SKM-1 (cell line): ENCODE results near the gene TGM4.

ENCODE experiments used
- DNase-seq: peaks from one replicate; lab custom pipeline; 2025; ENCODE audit not compliant: unreplicated experiment; lab: John Stamatoyannopoulos, UW

TGM4 gene

DNA sequence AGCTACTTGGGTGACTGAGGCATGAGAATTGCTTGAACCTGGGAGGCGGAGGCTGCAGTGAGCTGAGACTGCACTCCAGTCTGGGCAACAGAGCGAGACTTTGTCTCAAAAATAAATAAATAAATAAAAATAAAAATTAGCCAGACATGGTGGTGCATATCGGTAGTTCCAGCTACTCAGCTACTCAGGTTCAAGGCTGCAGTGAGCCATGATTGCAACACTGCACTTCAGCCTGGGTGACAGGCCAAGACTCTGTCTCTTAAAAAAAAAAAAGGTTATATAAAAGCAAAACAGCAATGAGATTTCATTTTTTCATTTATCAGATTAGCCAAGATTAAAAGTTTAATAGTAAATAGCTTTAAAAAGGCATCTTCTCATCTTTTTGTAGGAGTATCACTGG lies 2.9 kb downstream of the TGM4 start:
- no peak for DNase-seq

DNA sequence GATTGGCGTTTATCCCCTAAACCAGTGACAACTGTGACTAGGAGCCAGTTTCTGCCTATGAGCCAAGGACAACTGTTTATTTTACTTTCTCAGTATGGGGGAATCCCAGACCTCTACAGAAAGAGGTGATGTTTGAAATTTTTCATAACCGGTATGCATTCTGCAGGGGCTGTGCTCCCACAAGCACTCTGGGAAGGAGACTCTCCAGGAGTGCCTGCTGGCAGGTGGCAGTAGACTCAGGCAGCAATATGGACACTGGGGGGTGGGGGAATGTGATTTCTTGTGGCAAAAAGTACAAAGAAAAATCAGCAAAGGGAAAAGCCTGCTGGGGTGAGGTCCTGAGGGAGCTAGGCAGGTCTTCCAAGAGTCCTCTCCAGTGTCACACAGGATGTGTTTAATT lies 5.9 kb downstream of the TGM4 start:
- DNase-seq, result no peak

DNA sequence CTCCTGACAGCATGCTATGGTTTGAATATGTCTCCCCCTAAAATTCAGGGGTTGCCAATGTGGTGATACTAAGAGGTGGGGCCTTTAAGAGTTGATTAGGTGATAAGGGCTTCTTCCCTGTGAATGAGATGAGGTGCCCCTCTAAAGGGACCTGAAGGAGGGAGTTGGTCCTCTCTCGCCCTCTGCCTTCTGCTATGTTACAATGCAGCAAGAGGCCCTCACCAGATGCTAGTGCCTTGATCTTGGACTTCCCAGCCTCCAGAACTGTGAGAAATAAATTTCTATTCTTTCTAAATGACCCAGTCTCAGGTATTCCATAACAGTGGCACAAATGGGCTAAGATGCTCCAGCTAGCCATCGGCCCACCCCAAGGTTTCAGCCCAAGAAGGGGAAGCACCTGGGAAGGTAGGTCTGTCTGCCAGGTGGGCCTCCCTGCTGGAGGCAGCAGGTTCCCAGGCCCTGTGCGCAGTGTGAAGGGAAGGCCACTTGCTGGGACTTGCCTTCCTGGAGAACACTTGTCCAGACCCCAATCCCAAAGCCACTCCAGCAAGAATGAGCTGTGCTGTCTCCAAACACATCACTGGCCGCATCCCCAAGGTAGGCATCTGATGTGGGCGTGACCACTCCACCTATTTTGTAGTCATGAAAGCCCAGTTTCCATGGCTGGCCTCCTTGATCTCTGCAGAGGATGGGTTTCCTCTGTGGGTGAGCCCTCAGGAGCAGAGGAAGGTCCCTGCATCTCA lies 9.0 kb downstream of the TGM4 start:
- no peak for DNase-seq

DNA sequence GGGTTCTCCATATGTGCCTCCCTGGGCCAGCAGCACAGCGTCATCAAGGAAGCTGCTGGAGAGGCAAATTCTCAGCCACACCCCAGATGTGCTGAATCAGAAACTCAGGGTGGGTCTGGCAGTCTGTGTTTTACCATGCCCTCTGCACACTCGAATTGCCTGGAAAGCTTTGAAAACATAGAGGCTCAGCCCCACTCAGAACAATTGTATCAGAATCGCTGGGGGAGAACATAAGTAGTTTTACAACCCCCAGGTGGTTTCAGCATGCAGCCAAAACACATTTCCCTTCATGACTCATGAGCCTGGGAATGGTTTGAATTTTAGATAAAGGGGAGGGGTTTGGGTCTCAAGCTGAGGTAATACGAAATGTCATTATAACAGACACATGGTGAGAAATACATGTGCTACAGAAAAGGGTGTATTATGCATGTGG lies 9.6 kb downstream of the TGM4 start:
- no peak for DNase-seq

DNA sequence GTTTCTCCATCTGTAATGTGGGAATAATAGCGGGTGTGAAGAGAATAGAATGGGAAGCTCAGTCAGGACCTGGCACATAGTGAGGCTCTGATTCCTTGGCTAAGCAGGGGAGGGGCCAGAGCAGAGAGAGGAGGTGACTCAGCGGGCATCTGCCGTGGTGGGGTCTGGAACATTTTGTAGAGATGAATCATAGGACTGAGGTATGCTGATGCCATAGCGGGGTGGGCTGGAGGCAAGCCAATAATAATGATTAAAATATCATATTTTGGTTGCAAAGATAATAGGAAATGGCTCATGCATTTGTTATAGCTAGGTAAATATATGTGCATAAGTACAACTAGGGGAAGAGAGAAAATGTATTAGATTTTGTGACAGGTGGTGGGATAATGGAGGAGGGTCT lies 11.2 kb downstream of the TGM4 start:
- DNase-seq, result no peak

DNA sequence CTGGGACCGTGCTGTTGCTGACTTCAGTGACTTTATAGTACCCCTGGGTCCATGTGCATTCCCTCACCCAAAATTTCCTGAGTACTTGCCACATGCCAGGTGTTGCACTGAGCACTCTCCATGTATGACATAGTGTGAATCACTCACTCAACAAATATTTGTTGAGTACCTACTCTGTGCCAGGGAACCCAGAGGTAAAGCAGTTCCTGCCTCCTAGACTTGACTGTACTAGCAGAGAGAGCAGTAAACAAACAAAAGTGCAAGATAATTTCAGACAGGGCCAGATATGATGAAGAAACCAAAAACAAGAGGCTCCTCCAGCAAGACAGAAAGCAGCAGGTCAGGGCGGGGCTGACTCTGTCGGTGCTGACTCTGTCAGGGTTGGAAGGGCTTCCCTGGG lies 12.2 kb downstream of the TGM4 start:
- DNase-seq, result no peak

DNA sequence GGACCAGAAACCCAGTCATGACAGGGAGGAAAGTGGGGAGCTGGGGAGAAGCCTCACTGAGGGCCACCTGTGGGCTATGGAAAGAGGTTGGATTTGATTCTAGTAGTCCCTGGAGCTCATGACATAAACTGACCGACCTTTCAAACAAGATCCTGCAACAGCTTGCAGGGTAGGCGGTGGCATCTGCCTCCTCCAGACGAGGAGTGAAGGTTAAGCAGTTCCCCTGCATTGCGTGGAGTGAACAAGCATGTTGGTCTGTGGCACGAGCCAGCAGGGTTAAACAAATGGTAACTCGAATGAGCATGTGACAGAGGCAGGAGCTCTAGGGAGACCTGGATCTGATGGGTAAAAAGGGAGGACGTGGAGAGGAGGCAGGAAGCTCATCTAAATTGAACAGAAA lies 12.7 kb downstream of the TGM4 start:
- DNase-seq, result no peak

DNA sequence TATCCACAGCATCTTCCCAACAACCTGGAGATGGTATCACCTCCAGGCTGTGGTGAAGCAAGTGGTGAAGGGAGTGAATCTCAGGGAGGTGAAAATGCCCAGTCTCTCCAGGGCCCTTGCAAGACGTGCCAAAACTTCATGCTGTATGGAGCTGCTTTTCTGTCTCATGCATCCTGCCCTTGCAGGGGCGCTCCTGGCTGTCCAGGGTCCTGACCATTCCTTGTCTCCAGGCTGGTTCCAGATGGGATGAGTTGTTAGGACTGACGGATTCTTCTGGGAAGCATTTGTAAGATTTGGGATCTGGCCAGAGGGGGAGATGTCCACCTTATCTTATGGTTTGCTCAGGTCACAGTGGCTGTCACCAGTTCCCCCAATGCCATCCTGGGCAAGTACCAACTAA lies 15.8 kb downstream of the TGM4 start:
- DNase-seq, result no peak

DNA sequence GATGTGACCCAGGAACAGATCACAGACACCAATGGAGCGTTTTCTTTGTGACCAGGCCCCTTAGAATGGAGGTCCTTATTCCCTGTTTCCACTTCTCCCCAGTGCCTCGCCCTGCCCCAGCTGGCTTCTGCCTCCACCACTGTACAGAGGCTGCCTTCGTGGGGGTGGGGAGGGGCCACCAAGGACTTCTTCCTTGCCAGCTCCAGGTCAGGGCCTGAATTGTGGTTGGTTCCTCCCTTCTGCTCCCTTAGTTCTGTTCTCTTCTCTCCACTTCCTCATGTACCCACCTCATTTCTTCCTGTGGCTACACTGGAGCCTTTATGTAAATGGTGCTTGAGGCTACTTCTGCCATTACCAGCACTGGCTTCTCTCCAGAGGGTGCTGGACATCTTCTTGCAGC lies 16.4 kb downstream of the TGM4 start:
- peak; percentile 68 for DNase-seq

DNA sequence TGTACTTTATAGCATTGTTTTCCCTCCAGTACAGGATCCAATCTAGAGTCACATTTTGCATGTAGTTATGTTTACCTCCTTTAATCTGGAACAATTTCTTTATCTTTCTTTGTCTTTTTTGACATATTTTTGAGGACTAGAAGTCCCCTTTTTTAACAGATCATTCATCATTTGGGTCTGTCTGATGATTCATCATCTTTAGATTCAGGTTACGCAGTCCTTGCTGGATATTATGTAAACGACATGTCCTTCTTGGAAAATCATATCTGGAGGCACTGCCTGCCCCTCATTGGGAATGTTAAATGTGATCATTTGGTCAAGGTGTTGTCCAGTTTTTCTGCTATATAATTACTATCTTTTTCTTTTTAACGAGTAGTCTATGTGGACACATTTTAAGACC lies 18.3 kb downstream of the TGM4 start:
- no peak for DNase-seq

DNA sequence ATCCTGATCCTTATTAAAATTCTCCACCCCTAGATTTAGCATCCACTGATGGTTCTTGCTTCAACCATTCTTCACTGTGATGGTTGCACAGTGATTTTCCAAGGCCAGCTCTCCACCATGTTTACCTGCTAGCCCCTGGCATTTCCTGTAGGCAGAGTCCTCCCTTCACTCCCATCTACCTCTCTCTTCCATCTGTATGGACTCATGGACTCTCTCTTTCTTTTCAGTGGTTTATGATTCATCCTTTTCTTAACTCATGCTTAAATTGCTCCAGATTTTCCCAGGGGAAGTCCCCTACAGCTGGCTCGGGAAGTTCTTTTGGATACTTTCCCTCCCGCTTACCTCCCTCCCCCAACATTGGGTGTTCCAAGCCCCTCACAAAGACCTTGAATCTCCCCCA lies 18.7 kb downstream of the TGM4 start:
- DNase-seq, result no peak

DNA sequence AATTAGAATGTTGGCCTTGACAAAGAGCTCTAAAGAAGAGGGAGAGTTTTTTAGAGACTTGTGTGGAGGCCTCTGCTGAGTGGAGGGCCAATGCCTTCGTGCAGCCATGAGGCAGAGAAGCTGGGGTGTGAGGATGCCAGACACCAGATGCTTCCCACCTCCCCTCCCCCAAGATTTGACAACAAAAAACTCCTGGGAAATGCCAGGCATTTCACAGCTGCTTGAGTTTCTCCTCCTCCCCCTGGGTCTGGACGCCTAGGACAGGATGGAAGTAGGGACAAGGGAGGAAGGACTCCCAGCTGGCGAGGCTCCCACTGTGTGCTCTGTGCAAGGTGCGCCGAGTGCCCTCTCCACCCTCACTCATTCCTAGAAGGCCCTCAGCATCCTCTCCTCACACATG lies 20.1 kb downstream of the TGM4 start:
- DNase-seq, result no peak

DNA sequence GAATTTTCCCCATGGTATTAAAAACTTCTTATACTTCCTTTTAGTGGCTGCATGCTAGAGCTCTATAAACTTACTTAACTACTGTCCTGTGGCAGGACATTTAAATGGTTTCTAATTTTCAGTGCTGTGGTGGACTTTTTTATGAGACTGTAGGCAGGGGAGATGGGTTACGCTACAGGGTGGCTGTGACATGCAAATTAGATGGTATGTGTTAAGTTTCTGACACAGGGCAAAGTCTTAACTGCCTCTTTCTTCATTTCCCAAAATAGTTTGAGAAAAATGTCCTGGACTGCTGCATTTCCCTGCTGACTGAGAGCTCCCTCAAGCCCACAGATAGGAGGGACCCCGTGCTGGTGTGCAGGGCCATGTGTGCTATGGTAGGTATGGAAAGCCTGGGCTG lies 22.0 kb downstream of the TGM4 start:
- DNase-seq, result no peak

DNA sequence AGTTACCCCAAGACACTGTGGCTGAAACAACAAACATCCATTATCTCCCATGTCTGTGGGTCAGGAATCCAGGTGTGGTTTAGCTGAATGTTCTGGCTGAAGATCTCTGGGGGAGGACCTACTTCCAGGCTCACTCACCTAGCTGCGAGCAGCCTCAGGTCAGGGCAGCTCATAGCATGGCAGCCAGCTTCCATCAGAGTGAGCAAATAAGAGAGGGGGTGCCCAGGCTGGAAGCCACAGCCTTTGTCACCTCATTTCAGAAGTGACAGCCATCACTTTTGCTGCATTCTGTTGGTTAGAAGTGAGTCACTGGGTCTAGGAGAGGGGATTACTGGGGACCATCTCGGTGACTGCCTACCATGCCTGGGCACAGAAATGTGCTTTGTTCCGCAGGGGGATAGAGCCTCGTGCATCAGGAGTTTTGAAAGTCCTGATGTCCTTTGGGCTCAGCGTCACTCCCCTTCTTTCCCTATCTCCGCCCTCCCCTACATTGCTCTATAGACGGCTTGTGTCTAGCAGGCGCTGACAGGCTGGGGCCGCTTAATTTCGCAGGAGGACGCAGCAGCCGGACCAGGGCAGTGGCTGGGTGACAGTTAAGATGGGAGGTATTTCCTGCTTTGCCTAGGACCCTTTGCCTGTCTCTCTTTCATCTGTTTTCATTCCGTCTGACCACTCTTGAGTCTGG lies 25.4 kb downstream of the TGM4 start:
- no peak for DNase-seq

DNA sequence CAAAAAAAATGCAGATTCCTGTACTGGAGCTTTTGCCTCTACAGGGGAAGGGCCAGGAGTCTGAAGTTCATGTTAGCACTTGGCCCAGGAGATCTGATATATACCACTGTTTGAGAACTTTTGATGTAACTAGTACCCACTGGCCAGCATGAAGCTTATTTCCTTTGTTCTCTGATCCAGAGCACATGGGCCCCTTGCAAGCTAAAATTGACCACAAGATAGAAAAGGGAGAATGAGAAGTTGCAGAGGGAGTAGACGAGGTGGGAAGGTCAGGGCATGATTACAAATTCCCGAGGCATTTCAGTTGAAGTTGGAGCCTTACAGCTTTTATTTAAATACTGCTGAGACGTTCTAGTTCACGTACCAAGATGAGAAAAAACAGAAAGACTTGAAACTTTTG lies 28.2 kb downstream of the TGM4 start:
- DNase-seq, result no peak

DNA sequence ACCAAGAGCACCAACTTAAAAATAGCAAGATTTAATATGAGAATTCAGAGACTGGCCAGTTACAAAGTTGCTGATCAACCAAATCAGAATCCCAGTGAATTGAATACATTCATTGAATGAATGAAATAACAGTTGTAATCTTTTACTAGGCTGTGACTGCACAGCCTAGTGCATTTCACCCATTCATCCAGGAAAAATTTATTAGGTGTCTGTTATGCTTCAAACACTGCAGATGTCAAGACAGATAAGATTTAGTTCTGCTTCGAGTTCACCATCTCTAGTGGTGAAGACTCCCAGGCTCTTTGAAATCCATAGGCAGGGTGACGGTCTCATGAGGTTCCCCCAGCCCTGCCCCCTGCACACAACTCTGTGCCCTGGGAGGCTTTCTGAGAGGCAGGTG lies 28.9 kb downstream of the TGM4 start:
- no peak for DNase-seq

DNA sequence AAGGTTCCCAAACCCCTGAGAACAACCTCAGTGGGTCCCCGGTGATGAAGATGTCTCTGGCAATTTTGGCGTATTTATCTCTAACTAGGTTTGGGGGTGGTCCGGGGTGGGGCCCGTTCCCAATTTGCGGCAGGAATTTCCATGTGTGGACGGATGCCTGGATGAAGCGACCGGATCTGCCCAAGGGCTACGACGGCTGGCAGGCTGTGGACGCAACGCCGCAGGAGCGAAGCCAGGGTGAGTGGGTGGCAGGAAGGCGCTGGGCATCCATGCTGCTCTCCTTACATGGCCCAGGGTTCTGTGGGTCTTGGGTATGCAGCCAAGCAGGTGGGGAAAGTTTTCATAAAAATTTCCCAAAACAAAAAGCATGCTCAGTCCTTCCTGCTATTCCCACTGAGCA lies 29.3 kb downstream of the TGM4 start:
- DNase-seq, result no peak

DNA sequence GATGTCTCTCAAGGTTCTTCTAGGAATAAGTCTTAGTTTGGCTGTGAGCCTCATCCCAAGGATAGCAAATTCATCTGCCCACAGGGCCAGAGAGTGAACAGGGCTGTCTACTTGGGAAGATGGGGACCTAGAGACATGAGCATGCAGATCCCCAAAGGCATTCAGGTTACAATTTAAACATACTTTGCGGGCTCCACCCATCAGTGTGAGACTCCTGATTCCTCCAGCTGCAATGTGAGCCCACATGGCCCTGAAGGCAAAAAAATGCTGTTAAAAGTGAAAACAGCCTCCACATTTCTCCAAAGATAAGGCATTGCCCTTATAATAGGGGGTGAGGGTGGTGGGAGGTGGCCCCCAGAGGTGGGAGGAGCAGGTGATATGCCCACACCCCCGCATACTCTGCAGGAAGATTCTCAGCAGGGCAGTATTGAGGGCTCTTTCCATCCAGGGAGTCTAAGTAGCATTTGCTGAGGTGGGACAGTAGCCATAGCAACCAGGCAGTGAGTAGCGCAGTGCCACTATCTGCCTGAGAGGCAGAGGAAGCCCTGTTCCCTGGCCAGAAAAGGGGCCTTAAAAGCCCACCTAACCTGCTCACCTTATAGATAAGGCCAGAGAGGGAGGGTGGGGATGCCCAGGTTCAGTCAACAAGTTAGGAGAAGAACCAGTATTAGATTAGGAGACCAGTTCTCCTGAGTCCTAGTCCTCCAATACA lies 31.2 kb downstream of the TGM4 start:
- DNase-seq, result no peak

DNA sequence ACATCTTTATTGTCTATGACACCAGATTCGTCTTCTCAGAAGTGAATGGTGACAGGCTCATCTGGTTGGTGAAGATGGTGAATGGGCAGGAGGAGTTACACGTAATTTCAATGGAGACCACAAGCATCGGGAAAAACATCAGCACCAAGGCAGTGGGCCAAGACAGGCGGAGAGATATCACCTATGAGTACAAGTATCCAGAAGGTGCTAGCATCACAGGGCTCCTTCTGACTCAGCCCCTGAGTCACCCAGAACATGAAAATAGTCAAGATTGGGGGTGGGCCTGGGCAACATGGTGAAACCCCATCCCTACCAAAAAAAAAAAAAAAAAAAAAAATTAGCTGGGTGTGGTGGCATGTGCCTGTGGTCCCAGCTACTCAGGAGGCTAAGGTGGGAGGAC lies 32.6 kb downstream of the TGM4 start:
- no peak for DNase-seq

DNA sequence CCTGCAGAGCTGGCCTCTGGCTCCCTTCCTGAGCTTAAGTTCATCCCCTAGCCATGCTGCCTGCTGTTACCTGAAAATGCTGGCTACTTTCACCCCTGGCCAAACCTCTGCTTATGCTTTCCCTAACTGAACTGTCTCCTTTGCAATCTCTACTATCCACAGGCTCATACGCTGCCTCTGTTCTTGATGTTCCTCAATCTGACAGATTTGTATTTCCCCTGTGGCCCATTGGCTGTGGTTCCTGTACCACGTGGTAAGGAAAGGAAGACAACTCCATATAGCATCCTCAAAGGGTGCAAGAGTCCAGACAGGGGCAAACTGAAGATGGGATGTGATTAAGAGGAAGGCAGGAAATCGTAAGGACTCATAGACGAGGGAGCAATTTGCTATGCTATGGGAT lies 33.2 kb downstream of the TGM4 start:
- DNase-seq, result no peak

DNA sequence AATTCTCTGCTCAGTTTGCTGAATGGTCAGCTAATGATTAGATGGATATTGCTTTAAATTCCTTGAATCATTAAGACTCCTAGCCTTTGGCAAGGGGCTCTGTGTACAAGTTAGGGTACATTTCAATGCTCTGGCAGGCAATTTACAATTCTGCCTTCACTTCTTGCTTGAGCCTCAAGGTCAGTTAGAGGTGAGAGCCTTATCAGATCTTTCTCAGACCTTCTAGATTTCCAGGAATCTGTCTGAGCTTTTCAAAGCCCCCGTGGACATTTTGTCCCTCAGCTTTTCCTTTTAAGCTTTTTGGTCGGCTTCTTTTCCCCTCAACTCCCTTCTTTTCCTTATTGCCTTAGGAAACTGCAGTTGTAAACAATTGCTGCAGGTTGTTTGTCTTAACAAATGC lies 34.7 kb downstream of the TGM4 start:
- DNase-seq, result no peak

DNA sequence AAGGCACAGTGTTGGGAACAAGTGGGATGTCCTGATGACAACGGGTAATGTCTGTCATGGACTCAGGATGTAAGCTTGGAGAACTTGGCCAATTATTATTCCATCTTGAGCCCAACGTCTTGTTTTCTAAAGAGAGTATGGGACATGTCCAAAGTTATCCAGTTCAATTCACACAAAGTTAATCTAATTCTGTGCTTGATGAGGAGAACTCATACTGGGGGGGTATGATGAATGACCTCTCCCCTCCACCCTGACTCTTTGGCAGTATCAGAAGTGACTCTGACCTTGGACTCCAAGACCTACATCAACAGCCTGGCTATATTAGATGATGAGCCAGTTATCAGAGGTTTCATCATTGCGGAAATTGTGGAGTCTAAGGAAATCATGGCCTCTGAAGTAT lies 36.3 kb downstream of the TGM4 start:
- DNase-seq, result no peak
